ENCODE data around the gene ZSWIM1.

DNA sequence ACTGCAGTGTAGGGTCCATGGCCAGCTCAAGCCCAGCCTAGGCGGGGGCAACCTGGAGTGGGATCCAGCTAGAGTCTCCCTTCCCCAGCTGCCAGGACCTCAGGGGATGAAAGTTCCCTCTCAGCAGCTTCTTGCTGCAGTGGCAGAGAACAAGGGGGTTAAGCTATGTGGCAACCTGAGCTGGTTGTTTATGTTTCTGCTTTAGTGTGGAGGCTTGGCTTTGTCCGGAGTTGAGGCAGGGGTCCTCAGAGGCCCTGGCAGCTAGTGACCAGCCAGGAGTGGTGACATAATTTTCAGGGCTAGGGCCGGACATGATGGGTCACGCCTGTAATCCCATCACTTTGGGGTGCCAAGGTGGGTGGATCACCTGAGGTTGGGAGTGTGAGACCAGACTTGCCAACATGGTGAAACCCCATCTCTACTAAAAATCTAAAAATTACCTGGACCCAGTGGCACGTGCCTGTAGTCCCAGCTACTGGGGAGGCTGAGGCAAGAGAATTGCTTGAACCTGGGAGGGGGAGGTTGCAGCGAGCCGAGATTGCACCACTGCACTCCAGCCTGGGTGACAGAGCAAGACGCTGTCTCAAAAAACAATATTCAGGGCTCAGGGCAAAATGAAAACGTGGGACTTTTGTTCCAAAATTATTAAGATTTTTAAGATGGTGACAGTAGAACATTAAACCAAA is 44.9 kb downstream of the ZSWIM1 start:
- TF ChIP-seq, protein P1, sequence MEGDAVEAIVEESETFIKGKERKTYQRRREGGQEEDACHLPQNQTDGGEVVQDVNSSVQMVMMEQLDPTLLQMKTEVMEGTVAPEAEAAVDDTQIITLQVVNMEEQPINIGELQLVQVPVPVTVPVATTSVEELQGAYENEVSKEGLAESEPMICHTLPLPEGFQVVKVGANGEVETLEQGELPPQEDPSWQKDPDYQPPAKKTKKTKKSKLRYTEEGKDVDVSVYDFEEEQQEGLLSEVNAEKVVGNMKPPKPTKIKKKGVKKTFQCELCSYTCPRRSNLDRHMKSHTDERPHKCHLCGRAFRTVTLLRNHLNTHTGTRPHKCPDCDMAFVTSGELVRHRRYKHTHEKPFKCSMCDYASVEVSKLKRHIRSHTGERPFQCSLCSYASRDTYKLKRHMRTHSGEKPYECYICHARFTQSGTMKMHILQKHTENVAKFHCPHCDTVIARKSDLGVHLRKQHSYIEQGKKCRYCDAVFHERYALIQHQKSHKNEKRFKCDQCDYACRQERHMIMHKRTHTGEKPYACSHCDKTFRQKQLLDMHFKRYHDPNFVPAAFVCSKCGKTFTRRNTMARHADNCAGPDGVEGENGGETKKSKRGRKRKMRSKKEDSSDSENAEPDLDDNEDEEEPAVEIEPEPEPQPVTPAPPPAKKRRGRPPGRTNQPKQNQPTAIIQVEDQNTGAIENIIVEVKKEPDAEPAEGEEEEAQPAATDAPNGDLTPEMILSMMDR (IDR thresholded peaks at IDR 0.05; ENCODE audit: insufficient read depth, low read depth, low read length) = no peak
- TF ChIP-seq EZH2 (IDR thresholded peaks at IDR 0.05; ENCODE audit: insufficient read depth, low read length) = no peak
